Suprapubic skin (tissue), 4 donors: Measurements from ENCODE around the gene ARHGAP10.

ENCODE experiments used
- CTCF ChIP-seq, 2 donors: fragments of 200-600 bp in 1 of 2; fragments of 450-650 bp in 1 of 2; sonication (generic) in 1 of 2; IDR thresholded peaks; one replicate each; pipeline ENCODE4 v1.5.1; 2016 to 2019; ENCODE audit warnings: antibody characterized with exemption in 2 of 2, mild to moderate bottlenecking in 1 of 2, moderate library complexity in 1 of 2
- EP300 ChIP-seq: sonication (generic); formaldehyde crosslinking; IDR thresholded peaks from one replicate; pipeline ENCODE4 v1.6.1; 2017; ENCODE audit warnings: antibody characterized with exemption
- POLR2AphosphoS5 ChIP-seq, 3 donors: sonication (generic); formaldehyde crosslinking; IDR thresholded peaks; one replicate each; pipeline ENCODE4 v1.6.1; 2017; ENCODE audit warnings: antibody characterized with exemption in 3 of 3

- TF ChIP-seq CTCF (IDR thresholded peaks at IDR 0.05) = no peak
- no peak for TF ChIP-seq EP300
- no peak for TF ChIP-seq POLR2AphosphoS5 (IDR thresholded peaks at IDR 0.05)
These were observed 333.2 kb downstream of the ARHGAP10 start for GRCh38 chr4:148065075-148065474.
